DMS114 treated with DMSO at 0.1 percent for 48 hours (cell line): ENCODE results near the gene OGFOD3.

ENCODE experiments used
- DNase-seq: peaks from one replicate; lab custom pipeline; 2025; ENCODE audit not compliant: unreplicated experiment; lab: John Stamatoyannopoulos, UW

The OGFOD3 gene

DNA sequence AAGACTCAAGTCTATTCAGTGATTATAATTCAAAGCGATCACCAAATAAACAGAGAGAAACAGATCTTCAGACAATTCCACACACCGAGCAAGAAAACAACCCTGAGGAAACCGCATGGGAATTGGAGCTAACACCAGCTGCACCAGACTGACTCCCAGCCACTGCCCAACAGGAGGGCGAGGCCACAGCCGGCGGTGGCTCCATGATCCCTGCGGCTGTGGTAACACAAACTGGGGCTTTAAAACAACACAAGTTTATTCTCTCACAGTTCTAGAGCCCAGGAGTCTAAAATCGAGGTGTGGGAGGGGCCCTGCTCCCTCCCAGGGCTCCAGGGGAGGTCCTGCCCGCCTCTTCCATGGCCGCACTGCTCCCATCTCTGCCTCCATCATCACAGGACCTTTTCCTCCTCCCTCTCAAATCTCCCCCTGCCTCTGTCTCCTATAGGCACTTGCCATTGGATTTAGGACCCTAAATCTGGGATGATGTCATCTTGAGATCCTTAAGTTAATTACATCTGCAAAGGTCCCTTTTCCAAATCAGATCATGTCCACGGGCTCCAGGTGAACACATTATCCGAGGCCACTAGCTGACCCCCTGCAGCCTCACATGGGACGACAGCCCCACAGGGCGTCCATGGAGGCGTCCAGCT lies 10.0 kb downstream of the OGFOD3 start:
- no peak for DNase-seq

DNA sequence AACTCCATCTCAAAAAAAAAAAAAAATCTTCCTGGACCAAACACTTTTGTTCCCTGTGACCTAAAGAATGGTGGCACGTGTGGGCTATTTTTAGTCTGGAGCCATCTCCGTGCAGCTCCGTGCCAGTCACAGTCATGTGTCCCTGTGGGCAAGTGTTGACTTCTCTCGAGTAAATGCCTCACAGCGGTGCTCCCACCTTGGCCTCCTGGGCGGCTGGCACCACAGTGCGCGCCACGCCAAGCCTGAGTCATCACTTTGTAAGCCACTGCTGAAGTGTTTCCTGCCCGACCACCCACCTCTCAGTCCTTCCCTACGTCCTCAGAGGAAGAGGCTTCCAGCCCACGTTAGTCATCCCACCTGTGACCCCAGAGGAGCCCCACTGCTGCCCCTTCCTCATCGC lies 11.1 kb downstream of the OGFOD3 start:
- no peak for DNase-seq

DNA sequence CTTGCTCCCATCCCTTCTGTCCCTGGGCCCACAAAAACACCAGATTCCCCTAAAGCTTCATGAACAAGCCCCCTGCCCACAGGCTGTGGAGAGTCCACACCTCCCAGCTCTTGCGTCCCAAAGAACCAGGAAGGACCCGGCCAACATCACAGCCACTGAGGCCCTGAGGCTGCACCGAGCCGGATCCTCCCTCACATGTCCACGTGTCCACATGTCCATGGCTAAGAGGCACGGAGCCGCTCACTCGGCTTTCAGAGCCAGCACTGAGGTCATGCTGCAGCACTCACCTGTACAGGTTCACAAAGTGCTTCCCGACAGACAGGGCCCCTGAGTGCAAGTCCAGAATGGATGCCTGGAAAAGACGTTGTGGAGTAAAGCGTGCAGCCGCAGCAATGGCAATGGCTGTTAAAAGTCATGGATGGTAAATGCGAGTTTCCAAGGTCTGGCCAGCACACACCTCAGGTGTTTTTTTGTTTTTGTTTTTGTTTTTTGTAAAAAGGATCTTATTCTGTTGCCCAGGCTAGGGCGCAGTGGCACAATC lies 12.2 kb downstream of the OGFOD3 start:
- DNase-seq = no peak

DNA sequence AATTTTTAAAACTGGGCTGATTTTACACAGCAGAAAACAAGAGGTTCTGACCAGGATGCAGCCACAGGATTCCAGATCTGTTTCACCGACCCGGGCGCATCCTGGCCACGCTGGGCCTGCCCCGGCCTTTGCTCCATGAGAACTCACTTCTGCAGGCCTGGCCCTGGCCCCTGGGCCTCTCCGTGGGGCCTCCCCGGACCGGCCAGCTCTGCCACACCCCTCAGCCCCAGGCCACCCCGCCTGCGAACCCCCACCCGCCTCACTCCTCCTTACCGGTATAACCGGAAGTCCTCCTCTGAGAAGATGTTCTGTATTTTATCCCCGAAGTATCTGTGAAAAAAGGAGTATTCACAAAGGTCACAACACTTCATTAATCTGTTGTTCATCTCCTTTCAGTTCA lies 13.3 kb downstream of the OGFOD3 start:
- no peak for DNase-seq

DNA sequence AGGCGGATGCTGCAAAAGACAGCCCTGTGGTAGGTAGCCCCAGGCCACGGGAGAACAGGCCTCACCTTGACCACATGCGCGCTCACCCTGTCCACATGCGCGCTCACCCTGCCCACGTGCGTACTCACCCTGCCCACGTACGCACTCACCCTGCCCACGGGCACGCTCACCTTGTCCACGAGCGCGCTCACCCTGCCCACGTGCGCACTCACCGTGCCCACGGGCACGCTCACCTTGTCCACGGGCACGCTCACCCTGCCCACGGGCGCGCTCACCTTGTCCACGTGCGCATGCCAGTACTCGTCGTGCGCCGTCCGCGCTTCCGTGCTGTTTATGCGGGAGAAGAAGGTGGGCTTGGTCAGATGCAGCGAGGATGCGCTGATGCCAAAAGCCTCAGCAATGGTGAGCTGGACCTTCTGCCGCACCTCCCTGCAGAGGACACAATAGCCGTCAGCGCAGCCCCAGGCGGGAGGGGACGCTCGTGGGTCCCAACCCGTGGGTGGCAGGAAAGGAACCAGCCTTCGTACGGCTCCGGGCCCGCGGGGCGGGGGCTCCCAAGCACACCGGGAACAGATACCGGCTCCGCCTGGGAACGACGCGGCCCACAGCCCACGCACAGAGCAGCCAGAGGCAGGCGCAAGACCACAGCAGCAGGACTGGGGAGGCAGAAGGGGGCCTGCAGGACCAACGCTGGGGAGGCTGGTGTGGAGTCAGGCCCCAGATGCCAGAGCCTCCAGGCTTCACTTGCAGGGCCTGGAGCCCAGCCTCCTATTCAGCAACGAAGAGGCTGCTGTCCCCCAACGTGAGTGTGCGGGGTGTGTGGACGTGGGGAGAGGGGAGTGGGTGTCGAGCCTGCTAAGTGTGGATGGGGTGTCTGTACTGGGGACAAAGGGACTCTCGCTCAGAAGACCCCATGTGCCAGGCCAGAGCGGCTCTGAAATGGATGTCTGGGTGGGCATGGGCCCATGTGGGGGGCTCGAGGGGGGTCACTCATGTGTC lies 14.4 kb downstream of the OGFOD3 start:
- no peak for DNase-seq

DNA sequence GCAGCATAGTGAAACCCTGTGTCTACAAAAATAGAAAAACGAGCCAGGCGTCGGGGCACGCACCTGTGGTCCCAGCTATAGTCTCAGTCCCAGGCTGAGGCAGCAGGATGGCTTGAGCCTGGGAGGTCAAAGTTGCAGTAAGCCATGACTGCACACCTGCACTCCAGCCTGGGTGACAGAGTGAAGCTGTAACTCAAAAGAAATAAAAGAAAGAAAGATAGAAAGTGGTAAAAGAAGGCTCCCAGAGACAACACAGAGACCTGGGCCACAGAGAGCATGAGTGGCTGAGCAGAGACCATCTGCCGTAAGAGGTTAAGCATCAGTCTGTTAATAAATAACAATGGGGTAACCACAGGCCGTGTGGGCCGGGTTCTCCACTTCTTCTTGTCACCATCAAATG lies 15.5 kb downstream of the OGFOD3 start:
- no peak for DNase-seq

GRCh38 chr17:82400830-82401229 lies 17.6 kb downstream of the OGFOD3 start:
- DNase-seq = no peak

GRCh38 chr17:82400206-82400605 lies 18.2 kb downstream of the OGFOD3 start:
- no peak for DNase-seq

DNA sequence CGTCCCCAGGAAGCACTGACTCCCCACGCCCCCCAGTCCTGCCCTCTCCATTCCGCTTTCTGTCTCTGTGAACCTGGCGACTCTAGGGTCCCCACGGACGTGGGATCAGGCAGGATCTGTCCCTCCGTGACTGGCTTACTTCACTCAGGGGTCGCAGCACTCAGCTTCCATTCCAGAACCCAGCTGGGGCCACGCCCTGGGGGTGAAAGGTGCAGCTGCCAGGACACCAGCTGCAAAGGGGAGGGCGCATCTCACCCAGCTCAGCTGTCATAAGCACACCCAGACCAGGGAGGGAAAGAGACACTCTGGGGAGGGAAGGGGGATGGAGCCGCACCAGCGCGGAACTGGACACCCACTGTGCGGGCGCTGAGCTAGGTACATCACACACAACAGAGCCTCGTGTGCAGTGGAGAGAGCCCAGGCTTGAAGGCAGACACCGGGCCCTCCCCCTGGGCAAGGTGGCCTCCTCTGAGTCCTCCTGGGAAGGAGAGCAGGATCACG lies 18.7 kb downstream of the OGFOD3 start:
- DNase-seq = no peak

DNA sequence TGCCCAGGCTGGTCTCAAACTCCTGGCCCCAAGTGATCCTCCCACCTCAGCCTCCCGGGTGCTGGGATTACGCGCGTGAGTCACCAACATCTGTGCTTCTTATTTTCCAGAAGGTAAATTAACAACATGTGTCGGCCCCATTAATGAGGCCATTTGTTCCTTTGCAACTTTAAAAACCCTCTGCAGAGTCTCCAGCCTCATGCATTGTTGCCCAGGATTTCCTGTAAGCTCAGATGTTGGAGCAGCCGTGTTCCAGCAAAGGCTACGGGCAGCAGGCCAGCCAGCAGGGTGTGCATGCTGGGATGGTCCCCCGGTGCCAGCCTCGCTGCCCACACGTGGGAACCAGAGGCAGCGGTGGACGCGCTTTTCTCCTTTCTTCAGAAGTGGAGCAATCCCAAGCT lies 19.3 kb downstream of the OGFOD3 start:
- DNase-seq = no peak

- DNase-seq = no peak
Measured at GRCh38 chr17:82397449-82398335, 20.7 kb downstream of the OGFOD3 start.

DNA sequence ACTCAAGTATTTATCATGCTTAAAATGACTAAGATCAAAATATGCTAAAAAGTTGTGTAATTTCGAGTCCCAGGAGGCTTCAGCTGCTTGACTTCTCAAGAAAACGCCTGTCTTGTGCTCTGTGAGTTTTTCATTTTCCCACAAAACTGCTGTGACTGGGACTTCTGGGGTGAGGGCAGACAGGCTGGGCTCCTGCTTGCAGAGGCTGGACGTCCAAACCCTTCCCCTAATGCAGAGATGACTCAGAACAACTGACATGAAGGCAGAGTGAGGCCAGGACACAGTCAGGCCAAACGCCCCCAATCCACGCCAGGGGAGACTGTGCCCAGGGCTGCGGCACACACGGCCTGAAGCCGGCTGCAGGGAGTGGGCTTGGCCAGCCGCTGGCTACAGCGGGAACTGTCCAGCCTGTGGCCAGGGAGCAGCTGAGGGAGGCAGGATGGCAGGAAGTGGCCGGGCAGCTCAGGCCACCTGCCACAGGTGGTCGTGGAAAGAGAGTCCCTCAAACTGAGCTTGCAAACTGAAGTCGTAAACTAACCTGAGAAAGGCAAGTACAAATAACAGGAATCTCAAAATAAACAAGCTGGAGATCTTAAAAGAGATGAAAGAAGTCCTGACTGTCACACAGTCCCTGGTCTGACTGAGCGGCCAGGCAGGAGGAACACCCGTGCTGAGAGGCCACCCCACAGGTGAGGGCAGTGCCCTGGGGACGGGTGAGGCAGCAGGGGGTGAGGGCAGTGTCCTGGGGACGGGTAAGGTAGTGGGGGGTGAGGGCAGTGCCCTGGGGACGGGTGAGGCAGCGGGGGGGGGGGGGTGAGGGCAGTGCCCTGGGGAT lies 21.6 kb downstream of the OGFOD3 start:
- no peak for DNase-seq

GRCh38 chr17:82394278-82394677 lies 24.1 kb downstream of the OGFOD3 start:
- no peak for DNase-seq

DNA sequence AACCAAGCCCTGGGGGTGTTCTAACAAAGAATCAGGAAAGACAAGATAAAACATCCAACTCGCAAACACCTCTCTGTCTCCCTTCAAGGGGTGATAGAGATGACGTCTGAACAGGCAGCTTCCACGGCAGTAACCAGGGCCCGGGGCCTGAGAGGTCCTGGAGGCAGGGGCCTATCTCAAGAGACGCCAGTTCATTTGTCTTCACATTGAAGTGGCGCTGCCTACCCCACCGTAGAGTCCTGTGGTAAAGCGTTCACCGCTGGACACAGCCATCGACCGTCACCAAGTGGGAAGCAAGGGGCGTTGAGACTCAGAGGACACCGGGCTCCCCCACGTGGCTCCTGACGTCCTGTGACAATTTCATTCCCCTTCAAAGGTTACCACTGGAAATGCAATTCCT lies 25.4 kb downstream of the OGFOD3 start:
- no peak for DNase-seq

DNA sequence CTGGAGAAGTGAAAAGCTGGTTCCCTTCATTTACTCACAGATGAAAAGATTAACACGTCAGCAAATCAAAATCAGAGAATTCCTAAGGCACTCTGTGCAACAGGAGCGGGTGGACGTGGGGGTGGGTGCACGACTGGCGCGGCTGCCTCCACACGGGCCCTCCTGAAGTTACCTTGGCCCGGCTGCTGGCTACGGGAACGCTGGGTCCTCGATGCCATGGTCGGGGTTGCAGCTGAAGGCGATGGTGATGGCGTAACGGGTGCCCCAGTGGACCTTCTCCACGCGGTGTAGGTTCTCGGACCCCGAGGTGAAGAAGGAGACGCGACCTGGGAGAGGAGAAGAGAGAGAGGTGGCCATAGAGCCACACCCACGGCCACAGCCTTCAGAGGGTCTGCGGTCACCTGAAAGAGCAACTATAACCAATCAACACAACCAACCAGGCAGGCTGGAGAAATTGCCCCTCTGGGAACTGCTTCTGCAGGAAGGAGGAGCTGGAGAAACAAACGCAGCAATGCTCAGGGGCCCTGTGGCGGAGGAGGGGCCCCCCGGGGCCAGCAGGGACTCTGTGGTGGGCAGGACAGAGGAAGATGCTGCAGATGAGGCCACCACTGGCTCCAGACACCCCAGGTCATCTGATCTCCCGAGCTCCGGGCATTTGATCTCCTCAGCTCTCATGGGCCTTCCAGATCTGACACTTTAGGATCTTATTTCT lies 26.0 kb downstream of the OGFOD3 start:
- DNase-seq = no peak

GRCh38 chr17:82391496-82392066 lies 26.8 kb downstream of the OGFOD3 start:
- no peak for DNase-seq

DNA sequence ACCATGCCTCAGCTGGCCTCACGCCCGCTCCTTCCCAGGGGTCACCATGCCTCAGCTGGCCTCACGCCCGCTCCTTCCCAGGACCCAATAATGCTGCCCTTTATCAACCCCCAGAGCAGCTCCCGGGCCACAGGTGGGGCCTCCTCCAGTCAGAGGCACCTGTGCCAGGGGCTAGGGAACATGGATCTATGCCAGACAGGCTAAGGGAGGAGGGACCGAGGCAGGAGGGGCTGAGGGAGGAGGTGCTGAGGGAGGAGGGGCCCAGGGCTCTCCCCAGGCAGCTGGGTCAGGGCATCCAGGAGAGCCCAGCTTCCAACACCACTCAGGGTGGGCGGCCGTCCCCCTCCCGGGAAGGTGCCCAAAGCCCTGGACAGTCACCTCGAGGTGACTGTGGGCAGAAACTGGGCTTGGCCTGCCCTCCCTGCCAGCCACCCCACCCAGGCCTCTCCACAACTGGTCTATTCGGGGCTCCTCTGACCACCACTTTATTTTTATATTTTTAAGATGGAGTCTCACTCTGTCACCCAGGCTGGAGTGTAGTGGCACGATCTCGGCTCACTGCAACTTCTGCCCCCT lies 27.4 kb downstream of the OGFOD3 start:
- no peak for DNase-seq

- DNase-seq = no peak
Measured at GRCh38 chr17:82390015-82390859, 28.1 kb downstream of the OGFOD3 start.
